Left ventricle myocardium inferior (tissue), 1 donor: ENCODE data around the gene PRCP. TPM values are rescaled to one million over a fixed set of nuclear protein-coding genes. Genes with fewer than 3 reads are reported as not detected.

Experiments used
- DNase-seq: peaks from one replicate; pipeline ENCODE4 v3.0.0-alpha.2; 2020
- H3K27ac ChIP-seq: fragments of 200-600 bp; replicated peaks from 2 replicates; pipeline ENCODE4 v1.8.0; 2021
- H3K27me3 ChIP-seq: fragments of 200-600 bp; 2 replicates; pipeline ENCODE4 v1.8.0; 2021; ENCODE audit warnings: low read depth
- H3K36me3 ChIP-seq: fragments of 200-600 bp; 2 replicates; pipeline ENCODE4 v1.8.0; 2021
- H3K4me1 ChIP-seq: fragments of 200-600 bp; 2 replicates; pipeline ENCODE4 v1.8.0; 2021
- H3K4me3 ChIP-seq: fragments of 200-600 bp; 2 replicates; pipeline ENCODE4 v1.8.0; 2021; ENCODE audit warnings: mild to moderate bottlenecking, moderate library complexity
- H3K9me3 ChIP-seq: fragments of 200-600 bp; replicated peaks from 2 replicates; pipeline ENCODE4 v1.8.0; 2021
- CTCF ChIP-seq: fragments of 200-600 bp; IDR thresholded peaks from 2 replicates; pipeline ENCODE4 v1.8.0; 2021; ENCODE audit warnings: antibody characterized with exemption, mild to moderate bottlenecking, borderline replicate concordance
- intact Hi-C: fragments of 100-400 bp; cut with micrococcal nuclease; formaldehyde crosslinking; loops from one replicate; pipeline ENCODE4 v1.11.0; 2022
- total RNA-seq: library from RNA; stranded (reverse); fragmentation: NEBNext Ultra II Directional; extraction: Animal tissue kit (Norgen Biotek cat#: 25700); gene quantifications from one replicate; pipeline ENCODE4 v1.2.1, GENCODE V29; 2021
- donor health status: DM: no; HTN: yes; CAD: no; lungs with severe emphysema.

Gene PRCP
- total RNA-seq, 1 donor from 2014 or later = 40.2 TPM

GRCh38 chr11:82776377-82776776 lies 123.9 kb downstream of the PRCP start:
- TF ChIP-seq CTCF = no peak
- Histone ChIP-seq H3K36me3 (no peaks in the 10 kb centered on the region), H3K4me3 (no peak overlapping the region), H3K4me1 (no peaks in the 10 kb centered on the region), H3K9me3 (peaks cover 39% of the 10 kb centered on the region), H3K27me3 (no peaks in the 10 kb centered on the region), H3K27ac (no peak overlapping the region)
- intact Hi-C loops = no loop called here
- no peak for DNase-seq

- Histone ChIP-seq H3K27ac (no peak overlapping the region), H3K4me3 (no peak overlapping the region), H3K9me3 (peaks cover 39% of the 10 kb centered on the region), H3K36me3 (no peaks in the 10 kb centered on the region), H3K4me1 (no peaks in the 10 kb centered on the region), H3K27me3 (no peaks in the 10 kb centered on the region)
- intact Hi-C loops = no loop called here
- TF ChIP-seq CTCF = peak; percentile 43
- no peak for DNase-seq
Observed at GRCh38 chr11:82775736-82776346, 124.4 kb downstream of the PRCP start.

GRCh38 chr11:82775218-82775617 lies 125.0 kb downstream of the PRCP start:
- Histone ChIP-seq H3K4me1 (no peaks in the 10 kb centered on the region), H3K27ac (no peak overlapping the region)

More at GRCh38 chr11:82775218-82775617, 125.0 kb downstream of the PRCP start:
- Histone ChIP-seq H3K27me3 (no peaks in the 10 kb centered on the region), H3K36me3 (no peaks in the 10 kb centered on the region), H3K4me3 (no peak overlapping the region), H3K9me3 (peaks cover 39% of the 10 kb centered on the region)
- TF ChIP-seq CTCF = no peak
- intact Hi-C loops = no loop called here
- DNase-seq = no peak

Other genes with a start within 250 kb of the PRCP start
- gene FAM181B, start 166.6 kb downstream of the PRCP start, total RNA-seq = 0.19 TPM
- gene DDIAS, start 1.3 kb upstream of the PRCP start, total RNA-seq = 0.58 TPM
- gene RAB30, start 171.5 kb upstream of the PRCP start, total RNA-seq = 24.7 TPM